Measurements from ENCODE around the gene TINAGL1. TPM values are rescaled to one million over a fixed set of nuclear protein-coding genes. Genes with fewer than 3 reads are reported as not detected.

TINAGL1 gene
- total RNA-seq, 2 donors from 2014 or later: 211 to 264 TPM

DNA sequence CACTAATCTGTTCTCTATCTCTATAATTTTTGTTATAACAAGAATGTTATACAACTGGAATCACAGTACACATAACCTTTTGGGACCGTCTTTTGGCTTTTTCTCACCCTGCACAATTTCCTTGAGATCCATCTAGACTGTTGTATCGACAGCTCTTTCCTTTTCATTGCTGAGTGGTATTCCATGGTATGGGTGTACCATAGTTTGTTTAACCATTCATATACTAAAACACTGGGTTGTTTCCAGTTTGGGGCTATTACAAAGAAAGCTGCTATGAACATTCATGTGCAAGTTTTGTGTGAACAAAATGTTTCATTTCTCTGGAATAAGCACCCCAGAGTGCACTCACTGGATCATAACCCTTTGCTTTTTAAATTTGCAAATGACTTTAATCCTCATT lies 25.8 kb downstream of the TINAGL1 start:
- Histone ChIP-seq H3K9me3 (no peaks in the 10 kb centered on the region), H3K27me3 (no peaks in the 10 kb centered on the region), H3K36me3 (no peaks in the 10 kb centered on the region), H3K4me3 (no peak overlapping the region), H3K4me1 (no peaks in the 10 kb centered on the region), H3K27ac (no peak overlapping the region)
- no peak for DNase-seq (ENCODE audit: low spot score)
- TF ChIP-seq, protein P1, sequence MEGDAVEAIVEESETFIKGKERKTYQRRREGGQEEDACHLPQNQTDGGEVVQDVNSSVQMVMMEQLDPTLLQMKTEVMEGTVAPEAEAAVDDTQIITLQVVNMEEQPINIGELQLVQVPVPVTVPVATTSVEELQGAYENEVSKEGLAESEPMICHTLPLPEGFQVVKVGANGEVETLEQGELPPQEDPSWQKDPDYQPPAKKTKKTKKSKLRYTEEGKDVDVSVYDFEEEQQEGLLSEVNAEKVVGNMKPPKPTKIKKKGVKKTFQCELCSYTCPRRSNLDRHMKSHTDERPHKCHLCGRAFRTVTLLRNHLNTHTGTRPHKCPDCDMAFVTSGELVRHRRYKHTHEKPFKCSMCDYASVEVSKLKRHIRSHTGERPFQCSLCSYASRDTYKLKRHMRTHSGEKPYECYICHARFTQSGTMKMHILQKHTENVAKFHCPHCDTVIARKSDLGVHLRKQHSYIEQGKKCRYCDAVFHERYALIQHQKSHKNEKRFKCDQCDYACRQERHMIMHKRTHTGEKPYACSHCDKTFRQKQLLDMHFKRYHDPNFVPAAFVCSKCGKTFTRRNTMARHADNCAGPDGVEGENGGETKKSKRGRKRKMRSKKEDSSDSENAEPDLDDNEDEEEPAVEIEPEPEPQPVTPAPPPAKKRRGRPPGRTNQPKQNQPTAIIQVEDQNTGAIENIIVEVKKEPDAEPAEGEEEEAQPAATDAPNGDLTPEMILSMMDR (IDR thresholded peaks at IDR 0.05): no peak

DNA sequence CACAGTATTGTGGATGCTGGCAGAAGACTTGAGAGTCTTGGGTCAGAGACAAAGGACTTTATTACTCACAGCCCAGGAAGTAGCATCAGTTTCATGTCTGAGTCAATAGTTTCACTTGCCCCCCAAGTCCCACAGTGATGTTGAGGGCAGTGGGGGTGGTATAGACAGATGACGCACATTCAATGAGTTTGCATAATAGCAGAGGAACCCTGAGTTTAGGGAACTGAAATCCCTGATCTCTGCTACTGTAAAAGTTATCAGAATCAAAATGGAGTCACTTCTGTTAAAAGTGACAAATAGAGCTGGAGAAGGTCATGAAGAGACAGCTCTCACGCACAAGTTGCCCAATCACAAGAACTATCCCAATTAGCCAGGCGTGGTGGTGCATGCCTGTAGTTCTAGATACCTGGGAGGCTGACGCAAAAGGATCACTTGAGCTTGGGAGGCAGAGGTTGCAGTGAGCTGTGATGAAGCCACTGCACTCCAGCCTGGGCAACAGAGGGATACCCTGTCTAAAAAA lies 29.7 kb downstream of the TINAGL1 start:
- DNase-seq (ENCODE audit: low spot score): no peak
- Histone ChIP-seq H3K27ac (no peak overlapping the region), H3K9me3 (no peaks in the 10 kb centered on the region), H3K4me3 (no peak overlapping the region), H3K4me1 (no peaks in the 10 kb centered on the region), H3K27me3 (no peaks in the 10 kb centered on the region), H3K36me3 (no peaks in the 10 kb centered on the region)
- TF ChIP-seq, protein P1 (IDR thresholded peaks at IDR 0.05): no peak

DNA sequence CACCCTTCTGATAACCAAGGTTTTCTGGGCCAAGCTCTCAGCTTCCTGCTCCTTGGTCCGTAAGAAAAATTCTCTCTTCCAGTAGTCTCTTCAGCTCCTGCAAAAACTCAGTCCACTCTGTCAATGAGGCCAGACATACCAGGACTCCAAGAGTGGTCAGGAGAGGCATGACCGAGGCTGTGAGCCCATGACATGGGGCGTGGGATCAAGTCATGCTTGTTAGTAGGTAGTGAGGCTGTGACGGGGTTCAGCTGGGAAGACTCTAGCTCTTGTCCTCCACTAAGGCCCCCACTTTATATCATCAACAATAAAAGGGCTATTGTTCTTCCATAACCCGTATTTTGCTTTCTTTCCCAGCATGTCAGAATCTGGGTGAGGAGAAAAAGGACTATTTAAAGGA lies 31.0 kb downstream of the TINAGL1 start:
- TF ChIP-seq, protein P1 (IDR thresholded peaks at IDR 0.05): no peak
- no peak overlapping the region for H3K27ac ChIP-seq

DNA sequence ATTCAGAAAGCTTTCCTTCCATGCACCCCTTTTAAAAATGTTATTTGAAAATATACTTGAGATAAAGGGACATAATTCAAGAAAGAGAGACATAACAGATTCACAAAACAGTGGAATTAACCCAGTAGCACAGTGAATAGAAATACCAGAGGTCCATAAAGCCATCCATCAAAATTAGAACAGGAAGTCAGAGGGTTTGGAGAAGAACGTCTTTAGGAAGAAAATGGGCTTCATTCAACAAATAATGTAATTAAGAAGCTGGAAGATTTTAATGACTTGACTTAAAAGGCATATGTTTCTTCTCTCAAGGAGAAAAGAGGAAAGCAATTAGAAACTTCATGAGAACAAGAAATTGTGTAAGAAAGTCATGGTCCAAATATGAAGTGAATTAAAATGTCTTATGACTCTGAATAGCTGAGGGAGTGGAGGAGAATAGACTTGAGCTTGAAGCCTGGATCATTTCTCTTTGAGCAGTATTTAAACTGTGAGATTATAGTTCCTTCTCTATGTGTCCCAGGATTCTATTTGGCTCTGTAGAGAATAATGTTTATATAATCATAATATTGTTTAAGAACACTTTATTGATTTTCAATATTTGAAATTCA lies 33.3 kb downstream of the TINAGL1 start:
- Histone ChIP-seq H3K36me3 (no peaks in the 10 kb centered on the region), H3K27me3 (no peaks in the 10 kb centered on the region), H3K4me1 (no peaks in the 10 kb centered on the region), H3K4me3 (no peak overlapping the region), H3K9me3 (no peaks in the 10 kb centered on the region), H3K27ac (no peak overlapping the region)
- TF ChIP-seq, protein P1 (IDR thresholded peaks at IDR 0.05): no peak
- DNase-seq (ENCODE audit: low spot score): no peak

More for the DNA sequence above, 31.0 kb downstream of the TINAGL1 start:
- Histone ChIP-seq H3K27me3 (no peaks in the 10 kb centered on the region), H3K9me3 (no peaks in the 10 kb centered on the region), H3K4me3 (no peak overlapping the region), H3K4me1 (no peaks in the 10 kb centered on the region), H3K36me3 (no peaks in the 10 kb centered on the region)
- no peak for DNase-seq (ENCODE audit: low spot score)

DNA sequence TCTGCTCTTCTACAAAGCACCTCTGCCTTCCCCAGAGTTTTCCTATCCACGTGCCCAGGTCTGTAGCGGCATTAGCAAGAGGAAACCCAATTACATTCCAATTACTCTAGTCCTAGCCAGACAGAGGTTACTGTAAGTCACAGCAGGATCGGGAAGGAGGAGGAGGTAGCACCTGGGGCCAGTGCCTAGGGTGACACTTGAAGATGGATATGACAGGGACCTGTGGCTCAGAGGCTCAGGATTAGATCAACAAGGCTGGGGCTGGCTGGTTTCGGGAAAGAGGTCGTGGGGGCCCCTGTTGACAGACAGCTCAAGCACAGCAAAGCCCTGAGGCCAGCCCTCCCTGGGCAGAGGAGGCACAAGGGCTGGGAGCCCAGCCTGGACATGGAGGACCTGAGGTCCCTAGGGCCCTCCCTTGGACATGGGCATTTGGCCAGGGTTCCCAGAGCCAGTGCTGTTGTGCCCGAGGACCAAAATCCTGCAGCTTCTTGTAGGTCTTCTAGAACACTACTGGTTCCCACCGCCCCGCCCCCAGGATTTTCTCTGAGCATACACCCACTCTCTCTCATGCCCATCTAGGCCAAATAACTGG lies 38.2 kb downstream of the TINAGL1 start:
- no peak overlapping the region for H3K4me3 ChIP-seq
- no peaks in the 10 kb centered on the region for H3K36me3 ChIP-seq
- no peak overlapping the region for H3K27ac ChIP-seq
- H3K27me3 ChIP-seq: peaks cover 0 to 2% of the 10 kb centered on the region in 2 donors
- TF ChIP-seq, protein P1 (IDR thresholded peaks at IDR 0.05): no peak
- H3K4me1 ChIP-seq: peaks cover 0 to 16% of the 10 kb centered on the region in 2 donors
- no peak for DNase-seq (ENCODE audit: low spot score)
- no peaks in the 10 kb centered on the region for H3K9me3 ChIP-seq

Data from right atrium auricular region (tissue), 2 donors.